Measurements from ENCODE around the gene CREBL2.
A peak's percentile ranks its signal among the peaks of the same experiment; 100 is the strongest.
"Not testable (repeated sequence)": the region's sequence is repeated elsewhere in the genome, so short reads cannot be mapped to it uniquely, and the experiment has no call there.

Gene CREBL2

DNA sequence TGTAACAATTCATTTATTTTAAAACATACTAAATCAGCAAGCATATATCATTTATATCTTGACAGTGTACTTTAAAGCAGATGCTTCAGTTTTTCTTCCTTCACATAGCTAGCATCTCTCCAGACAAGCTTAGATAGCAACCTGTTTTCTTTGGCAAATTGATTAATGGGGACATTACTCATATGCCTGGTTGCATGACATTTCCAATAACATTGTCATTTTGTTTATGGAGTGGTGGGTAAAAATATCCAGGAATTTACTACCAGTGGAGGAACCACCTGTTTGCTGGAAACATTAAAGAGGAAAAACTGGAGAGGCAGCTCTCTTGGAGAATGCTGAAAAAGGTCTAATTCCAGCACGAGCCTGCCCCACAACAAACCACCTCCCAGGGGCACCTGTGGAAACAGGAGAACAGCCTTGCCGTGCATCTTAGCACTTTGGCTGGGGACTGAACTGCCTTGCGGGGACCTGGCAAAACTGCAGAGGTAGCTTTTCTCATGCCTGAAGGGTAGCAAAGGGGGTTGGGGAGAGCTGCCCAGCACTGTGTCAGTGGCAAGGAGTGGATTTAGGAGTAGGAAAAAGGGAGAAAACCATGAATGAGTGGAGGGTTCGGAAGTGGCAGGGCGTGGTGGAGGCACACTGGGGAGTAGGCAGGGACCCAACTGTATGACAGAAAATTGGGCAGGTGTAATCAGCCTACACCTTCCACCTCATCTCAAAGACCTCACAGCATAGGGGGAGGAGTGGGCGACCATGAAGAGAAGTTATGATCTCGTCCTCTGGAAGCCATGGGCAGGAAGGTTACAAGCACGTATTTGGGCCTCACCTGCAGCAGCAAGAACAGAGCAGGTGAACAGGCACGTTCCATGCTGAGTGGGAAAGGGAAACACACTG, 11.7 kb upstream of the CREBL2 start:
- DNase-seq = no peak

DNA sequence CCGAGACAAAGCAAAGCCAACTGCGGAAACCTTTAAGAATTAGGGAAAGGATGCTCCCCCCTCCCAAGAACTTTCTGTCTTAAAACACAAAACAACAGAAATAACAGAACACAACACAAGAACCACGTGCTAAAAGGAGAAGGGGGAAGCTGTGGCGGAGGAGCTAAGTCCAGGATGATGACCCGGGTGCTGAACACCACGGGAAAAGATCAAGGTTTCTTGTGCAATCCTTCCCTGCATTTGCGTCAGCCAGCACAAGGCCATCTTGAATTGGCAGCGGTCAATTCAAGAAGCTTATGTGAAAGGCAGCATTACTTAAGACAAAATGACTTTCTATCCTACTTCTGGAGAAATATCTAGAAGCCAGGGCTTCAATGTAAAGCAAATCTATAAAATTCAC, 11.0 kb upstream of the CREBL2 start:
- no peak for DNase-seq

DNA sequence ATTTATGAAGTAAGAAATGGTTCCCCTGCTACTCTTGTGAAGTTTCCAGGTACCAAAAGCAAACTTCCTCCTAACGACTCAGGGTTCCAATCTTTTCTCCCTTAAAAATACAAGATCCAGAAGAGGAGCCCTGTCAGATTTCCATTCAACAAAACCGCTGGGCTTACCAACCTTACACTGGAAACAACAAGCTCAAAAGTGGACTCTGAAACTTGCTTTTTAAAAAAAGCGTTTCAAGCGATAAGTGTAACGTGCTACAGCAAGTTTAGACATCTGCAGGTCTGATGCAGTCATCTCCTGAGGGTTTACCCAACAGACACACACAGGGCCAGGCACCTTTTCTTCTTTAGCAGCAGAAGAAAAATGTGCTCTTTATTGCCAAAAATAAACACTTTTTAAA, 6.9 kb upstream of the CREBL2 start:
- no peak for DNase-seq

DNA sequence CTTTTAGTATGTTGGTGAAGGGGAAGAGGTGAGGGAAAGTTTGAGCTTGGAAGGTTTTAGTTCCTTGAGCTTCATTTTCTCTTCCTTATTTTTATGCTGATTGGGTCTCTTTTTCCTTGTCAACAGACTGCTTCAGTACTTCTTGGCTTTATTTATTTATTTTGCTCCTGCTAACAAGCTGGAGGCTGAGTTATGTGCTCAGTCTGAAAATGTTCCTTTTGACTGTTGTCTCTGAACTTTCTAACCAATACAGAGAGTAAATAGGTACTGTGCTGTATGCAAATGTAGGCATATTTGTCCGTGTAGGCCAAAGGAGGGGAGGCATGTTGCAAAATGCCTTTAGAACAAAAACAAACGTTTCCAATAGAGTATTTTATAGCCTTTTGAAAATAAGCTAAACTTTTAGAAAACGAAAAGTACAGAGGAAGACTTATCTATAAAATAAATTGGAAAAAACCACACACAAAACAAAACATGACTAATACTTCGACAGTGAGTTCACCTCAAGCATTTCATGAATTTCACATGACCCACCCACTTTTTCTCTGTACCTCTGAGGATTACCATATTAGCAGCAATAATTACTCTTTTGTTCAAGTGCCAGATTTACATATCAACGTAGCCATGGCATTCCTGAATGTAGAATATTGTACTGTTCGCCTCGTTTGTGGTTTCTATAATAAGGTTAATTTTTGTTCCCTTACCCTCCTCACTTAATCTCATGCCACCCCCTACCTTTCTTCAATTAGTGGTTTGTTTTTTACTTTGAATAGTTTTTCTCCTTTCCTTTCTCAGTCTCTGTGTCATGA, 4.7 kb upstream of the CREBL2 start:
- DNase-seq = no peak

DNA sequence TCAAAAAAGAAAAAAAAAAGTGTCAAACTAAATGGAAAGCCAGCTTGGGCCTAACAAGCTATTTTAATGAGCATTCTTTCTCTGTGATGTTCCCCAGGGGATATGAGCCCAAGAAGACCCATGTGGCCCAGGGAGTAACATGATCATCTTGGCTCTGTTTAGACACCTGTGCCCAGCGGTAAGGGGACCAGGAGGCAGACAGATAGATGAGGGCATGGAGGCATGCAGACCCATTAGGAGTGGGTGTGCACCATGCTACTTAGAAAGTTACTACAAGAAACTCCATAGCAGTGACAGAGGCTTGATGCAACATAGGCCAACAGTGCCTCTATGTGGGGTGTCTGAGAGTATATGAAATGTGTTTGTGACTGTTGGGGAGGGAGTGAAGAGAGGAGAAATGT, 3.1 kb upstream of the CREBL2 start:
- peak; percentile 19 for DNase-seq

DNA sequence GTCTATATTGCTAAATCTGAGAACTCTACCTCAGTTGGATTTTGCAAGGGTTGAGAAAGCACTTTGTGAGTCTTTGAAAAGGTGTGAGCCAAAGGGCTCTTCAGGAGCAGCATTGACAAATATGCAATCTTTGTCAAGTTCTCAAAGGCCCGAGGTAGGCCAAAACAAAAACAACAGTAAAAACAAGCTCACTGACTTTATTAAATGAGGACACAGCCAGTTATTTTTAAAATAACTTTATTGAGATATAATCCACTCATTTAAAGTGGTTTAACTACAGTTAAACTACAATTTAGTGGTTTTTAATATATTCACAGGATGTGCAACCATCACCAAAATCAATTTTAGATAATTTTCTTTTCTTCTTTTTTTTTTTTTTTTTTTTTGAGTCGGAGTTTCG, 2.0 kb upstream of the CREBL2 start:
- no peak for DNase-seq

DNA sequence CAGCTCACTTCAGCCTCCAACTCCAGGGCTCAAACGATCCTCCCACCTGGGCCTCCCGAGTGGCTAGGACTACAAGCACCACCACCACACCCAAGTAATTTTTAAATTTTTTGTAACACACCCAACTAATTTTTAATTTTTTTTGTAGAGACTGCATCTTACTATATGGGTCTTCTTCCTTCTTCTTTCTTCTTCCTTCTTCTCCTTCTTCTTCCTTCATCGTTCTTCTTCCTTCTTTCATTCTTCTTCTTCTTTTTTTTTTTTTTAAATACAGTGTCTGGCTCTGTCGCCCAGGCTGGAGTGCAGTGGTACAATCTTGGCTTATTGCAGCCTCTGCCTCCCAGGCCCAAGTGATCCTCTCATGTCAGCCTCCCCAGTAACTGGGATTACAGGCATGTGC, 965 bp upstream of the CREBL2 start:
- no peak for DNase-seq

DNA sequence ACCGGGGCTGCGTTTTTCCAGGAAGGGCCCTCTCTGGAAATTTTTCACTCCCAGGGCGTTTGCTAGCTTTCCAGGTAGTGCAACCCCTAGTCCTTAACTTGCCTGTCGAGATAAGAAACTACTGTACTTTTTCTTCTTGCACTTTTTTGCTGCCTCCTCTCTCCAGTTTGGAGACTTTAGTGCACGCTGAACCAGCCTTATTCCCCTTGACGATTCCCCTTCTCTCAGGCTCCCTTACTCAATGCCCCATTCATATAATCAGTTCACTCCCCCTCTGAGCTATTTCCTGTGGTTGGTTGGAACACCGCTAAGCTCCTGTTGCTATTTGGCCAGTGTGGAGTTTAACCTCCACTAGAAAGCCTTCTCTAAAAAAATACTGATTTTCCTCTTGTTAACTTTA, 682 bp downstream of the CREBL2 start:
- DNase-seq = peak; percentile 69

DNA sequence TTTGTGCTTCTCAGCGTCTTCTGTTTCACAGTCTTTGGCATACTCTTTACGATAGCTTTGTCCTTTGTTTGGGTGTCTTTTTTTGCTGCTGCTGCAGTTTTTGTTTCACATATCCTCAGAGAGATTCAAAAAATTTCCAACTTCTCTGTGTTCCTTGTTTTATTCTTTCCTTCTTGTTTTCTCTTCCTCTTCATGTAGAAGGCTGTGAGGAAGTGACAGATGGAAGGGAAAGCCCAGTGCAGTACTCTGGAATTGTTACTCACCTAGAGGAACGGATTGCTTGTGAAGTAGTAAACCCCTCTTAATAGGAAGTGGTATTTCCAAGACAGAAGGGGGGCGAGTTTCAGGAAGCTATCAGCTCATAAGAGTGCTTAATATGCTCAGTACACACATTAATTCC, 1.7 kb downstream of the CREBL2 start:
- DNase-seq = peak; percentile 30

DNA sequence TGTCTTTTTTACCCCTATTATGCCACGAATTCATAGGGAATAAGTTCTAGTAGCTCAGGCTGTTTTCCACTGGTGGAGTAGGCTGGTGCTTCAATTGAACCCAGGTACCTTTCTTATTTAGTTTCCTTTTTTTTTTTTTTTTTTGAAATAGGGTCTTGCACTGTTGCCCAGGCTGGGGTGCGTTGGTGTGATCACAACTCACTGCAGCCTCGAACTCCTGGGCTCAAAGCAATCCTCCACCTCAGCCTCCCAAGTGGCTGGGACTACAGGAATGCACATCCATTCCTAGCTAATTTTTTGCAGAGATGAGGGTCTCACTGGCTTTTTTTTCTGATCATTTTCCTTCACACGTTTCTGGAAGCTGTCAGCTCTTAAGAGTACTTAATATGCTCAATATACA, 2.7 kb downstream of the CREBL2 start:
- no peak for DNase-seq

DNA sequence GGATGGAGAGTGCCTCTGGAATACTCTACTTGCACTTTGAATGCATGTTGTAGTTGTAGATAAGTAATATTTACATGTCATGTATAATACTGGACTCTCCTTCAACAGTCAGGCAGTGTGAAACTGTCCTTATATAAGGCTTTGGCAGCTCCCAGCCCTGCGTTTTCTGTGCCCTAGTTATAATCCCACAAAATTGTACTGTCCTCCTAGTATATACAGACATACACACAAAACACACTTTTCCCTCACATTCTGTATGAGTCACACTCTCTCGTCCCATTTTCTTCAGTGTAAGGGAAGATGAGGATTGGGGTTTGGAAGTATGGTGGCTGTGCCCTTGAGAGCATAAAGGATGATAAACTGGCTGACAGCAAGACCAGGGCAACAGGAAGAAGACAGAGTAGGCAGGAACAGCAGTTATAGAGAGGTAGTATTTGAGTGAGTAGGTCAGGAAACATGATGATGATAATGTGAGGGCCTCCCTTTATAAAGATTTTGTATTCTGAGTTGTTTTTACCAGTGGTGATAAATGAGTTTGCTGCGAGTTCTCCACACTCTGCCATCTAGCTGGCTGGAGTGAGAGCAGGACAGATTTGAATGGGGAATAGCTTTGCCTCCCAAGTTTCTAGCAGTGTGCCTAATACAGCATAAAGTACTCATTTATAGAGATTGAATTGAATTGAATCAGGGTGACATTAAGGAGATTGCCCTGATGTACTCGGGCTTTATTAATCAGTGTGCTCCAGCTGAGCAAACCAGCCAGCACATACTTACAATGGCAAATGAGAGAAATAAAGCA, 5.0 kb downstream of the CREBL2 start:
- DNase-seq = no peak

DNA sequence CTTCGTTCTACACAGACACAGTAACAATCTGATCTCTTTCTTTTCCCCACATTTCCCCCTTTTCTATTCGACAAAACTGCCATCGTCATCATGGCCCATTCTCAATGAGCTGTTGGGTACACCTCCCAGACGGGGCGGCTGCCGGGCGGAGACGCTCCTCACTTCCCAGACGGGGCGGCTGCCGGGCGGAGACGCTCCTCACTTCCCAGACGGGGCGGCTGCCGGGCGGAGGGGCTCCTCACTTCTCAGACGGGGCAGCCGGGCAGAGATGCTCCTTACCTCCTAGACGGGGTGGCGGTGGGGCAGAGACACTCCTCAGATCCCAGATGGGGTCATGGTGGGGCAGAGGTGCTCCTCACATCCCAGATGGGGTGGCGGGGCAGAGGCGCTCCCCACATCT, 6.4 kb downstream of the CREBL2 start:
- DNase-seq = not testable (repeated sequence)

DNA sequence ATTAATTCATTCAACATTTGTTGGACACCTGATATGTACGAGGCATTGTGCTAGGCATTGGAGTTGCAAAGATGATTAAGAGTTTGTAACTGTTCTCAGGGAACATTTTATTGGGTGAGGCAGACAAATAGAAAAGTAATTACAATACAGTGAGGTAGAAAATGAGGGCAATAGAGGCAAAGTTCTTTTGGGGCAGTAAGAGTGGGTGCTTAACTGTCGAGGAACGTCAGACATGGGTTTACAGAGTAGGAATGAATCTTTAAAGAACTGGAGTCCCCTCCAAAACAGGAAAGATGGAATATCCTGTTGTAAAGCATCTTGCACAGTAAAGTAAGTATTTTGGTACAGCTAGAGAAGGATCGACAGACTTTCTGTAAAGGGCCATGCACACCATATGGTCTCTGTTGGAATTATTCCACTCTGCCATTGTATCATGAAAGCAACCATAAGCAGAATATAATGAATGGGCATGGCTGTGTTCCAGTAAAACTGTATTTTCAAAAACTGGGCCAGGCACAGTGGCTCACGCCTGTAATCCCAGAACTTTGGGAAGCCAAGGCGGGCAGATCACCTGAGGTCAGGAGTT, 9.1 kb downstream of the CREBL2 start:
- no peak for DNase-seq

DNA sequence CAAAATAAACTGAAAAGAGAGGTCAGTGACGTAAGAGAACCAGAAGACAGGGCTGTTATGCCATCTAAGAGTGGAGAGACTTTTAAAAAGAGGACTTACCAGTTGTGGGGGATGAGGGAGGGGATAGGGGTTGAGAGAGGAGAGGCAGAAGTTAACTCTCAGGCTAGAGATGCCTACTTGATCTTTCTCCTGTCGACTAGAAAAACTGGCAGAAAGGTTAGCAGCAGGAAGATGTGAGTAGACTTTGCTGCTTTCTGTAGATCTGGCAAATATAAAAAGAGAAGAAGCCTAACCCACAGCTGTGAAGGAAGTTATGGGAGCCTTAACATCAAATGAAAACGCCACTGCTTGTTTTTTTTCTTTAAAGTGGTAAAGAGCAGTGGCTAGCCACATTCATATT, 10.7 kb downstream of the CREBL2 start:
- no peak for DNase-seq

DNA sequence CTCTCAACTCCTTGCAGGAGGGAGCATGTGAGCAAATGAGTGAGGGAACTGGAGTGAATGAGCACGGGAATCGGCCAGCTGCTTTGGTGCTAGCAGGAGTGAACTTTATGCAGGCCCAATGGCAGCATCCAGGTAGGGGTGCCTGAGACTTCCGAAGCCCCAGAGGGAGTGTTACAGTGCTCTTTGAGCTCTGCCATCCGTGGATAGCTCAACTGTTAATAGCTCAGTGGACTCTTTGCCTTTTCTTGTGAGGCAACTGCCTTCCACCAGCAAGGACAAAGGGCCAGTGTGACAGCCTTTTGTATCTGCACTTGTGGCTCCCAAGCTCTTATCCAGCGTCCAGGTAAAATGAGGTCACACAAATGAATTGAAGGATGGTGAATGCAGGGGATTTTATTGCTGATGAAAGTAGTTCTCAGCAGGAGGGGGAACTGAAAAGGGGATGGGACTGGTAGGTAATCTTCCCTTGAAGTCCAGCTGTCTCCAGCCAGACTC, 12.9 kb downstream of the CREBL2 start:
- DNase-seq = no peak

DNA sequence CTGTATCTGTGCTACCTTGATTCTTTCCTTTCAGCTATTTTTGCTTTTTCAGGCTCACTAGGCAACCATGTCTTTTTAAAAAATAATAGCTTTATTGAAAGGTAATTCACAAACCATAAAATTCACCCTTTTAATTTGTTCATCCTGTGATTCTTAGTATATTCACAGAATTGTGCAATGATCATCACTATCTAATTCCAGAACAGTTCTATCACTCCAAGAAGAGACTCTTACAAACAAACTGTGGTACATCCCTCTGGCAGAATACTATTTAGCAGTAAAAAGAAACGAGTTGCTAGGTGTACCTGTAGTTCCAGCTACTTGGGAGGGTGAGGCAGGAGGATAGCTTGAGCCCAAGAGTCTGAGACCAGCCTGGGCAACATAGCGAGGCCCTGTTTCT, 14.8 kb downstream of the CREBL2 start:
- DNase-seq = no peak

DNA sequence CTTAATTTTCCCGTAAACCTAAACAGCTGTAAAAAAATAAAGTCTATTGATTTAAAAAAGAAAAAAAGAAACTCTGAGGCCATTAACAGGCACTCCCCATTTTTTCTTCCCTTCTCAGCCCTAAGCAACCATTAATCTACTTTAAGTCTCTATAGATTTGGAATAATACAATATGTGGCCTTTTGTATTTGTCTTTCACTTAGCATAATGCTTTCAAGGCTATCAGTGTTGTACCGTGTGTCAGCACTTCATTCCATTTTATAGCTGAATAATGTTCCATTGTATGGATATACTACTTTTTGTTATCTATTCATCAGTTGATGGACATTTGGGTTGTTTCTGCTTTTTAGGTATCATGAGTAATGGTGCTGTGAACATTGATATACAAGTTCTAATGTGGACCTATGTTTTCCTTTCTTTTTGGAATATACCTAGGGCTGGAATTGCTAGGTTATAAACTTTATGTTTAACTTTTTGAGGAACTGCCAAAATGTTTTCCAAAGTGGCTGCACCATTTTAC, 15.7 kb downstream of the CREBL2 start:
- no peak for DNase-seq

DNA sequence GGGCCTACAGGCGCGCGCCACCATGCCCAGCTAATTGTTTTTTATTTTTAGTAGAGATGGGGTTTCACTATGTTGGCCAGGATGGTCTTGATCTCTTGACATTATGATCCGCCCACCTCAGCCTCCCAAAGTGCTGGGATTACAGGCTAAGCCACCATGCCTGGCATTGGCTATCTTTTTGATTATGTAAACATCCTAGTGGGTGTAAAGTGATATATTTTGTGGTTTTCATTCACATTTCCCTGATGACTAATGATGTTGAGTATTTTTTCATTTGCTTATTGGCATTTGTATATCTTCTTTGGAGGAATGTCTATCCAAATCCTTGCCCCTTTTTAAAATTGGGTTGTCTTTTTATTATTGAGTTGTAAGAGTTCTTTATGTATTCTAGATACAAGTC, 16.3 kb downstream of the CREBL2 start:
- DNase-seq = no peak

DNA sequence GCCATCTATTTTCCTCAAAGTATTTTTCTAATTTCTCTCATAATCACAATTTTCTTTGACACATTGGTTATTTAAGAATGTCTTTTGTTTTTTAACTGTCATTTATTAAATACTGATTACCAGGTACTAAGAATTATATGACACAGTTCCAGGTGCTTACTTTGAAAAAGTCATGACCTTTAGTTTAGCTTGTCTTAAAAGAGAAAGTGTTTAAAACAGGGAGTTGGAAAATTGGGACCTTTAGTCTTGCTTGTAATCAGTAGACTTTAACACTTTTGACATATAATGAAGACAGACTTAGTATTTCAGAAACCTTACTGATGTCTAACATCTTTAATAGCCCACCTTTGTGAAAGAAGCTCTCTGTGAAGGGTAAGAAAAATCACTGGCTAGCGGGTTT, 19.2 kb downstream of the CREBL2 start:
- DNase-seq = no peak

DNA sequence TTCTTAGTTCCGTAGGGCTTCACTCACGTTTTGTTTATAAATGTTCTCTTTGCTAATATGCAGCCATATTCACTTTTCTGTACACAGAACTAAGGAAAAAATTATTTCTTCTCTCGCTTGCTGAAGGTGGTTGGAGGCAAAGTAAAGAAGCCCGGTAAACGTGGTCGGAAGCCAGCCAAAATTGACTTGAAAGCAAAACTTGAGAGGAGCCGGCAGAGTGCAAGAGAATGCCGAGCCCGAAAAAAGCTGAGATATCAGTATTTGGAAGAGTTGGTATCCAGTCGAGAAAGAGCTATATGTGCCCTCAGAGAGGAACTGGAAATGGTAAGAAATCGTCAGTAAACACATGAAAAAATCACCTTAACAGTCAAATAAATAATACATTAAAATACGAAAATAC, 24.0 kb downstream of the CREBL2 start:
- DNase-seq = no peak

DNA sequence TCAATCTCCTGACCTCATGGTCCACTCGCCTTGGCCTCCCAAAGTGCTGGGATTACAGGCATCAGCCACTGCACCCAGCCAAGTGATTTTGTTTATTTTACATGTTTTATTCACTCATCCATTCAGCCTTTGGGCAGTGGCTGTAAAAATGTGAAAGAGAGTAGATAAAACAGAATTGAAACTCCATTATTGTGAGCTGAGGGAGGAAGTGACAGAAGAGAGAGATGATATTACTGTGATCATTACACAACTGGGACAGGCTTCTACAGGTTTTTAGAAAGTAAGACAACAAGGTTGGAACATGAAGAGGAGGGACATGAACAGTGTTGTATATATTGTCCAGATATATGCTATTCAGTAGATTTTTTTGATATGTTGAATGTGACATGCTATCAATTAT, 25.0 kb downstream of the CREBL2 start:
- no peak for DNase-seq

DNA sequence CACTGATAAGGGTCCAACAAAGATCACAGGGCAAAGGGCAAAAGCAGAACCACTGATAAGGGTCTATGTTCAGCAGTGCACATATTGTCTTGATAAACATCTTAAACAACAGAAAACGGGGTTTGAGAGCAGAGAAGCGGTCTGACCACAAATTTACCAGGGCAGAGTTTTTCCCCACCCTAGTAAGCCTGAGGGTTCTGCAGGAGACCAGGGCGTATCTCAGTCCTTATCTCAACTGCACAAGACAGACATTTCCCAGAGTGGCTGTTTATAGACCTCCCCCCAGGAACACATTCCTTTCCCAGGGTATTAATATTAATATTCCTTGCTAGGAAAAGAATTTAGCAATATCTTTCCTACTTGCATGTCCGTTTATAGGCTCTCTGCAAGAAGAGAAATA, 28.3 kb downstream of the CREBL2 start:
- DNase-seq = not testable (repeated sequence)

DNA sequence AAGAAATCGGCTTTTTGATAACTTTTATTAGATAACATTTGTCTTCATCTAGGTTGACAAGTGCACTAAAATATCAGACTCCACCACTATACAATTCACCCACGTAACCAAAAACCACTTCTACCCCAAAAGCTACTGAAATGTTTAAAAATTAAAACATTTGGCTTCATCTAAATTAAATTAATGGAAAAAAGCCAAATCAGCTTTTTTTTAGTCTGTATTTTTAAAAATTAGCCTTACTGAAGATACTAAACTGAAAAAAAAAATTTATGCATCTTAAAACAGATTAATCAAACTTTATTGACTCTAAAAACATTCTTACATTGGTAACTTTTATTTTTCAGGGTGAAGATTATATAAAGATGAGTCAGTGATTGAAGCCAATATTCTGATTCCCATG, 30.0 kb downstream of the CREBL2 start:
- DNase-seq = no peak

All from hematopoietic multipotent progenitor cell treated with erythropoietin and hydrocortisone succinate and interleukin-3 and kit ligand, for 6 days (in vitro differentiated cells).